ENCODE results near the gene DHX57. TPM values are rescaled to one million over a fixed set of nuclear protein-coding genes. Genes with fewer than 3 reads are reported as not detected.

Gene DHX57
- total RNA-seq, 1 donor from 2014 or later: 38.6 TPM

- TF ChIP-seq CTCF (IDR thresholded peaks at IDR 0.05; ENCODE audit: partially characterized antibody, unreplicated experiment): no peak
- no peaks in the 10 kb centered on the region for H3K9me3 Mint-ChIP-seq (ENCODE audit: unreplicated experiment)
- no peak overlapping the region for H3K4me3 Mint-ChIP-seq (ENCODE audit: unreplicated experiment)
- no peaks in the 10 kb centered on the region for H3K36me3 Mint-ChIP-seq (ENCODE audit: unreplicated experiment)
- no peak for DNase-seq
- no peak overlapping the region for H3K27ac Mint-ChIP-seq (ENCODE audit: unreplicated experiment)
- no peaks in the 10 kb centered on the region for H3K27me3 Mint-ChIP-seq (ENCODE audit: unreplicated experiment)
- H3K4me1 Mint-ChIP-seq (ENCODE audit: low read depth, unreplicated experiment): no peaks in the 10 kb centered on the region
Observed at GRCh38 chr2:38898256-38898655, 22.5 kb upstream of the DHX57 start.

- H3K4me3 Mint-ChIP-seq (ENCODE audit: unreplicated experiment): no peak overlapping the region
- no peaks in the 10 kb centered on the region for H3K36me3 Mint-ChIP-seq (ENCODE audit: unreplicated experiment)
- H3K27ac Mint-ChIP-seq (ENCODE audit: unreplicated experiment): no peak overlapping the region
- no peak for DNase-seq
- no peak for TF ChIP-seq CTCF (IDR thresholded peaks at IDR 0.05; ENCODE audit: partially characterized antibody, unreplicated experiment)
- H3K4me1 Mint-ChIP-seq (ENCODE audit: low read depth, unreplicated experiment): no peaks in the 10 kb centered on the region
- no peaks in the 10 kb centered on the region for H3K9me3 Mint-ChIP-seq (ENCODE audit: unreplicated experiment)
- no peaks in the 10 kb centered on the region for H3K27me3 Mint-ChIP-seq (ENCODE audit: unreplicated experiment)
Observed at GRCh38 chr2:38892819-38893218, 17.1 kb upstream of the DHX57 start.

- TF ChIP-seq CTCF (IDR thresholded peaks at IDR 0.05; ENCODE audit: partially characterized antibody, unreplicated experiment): no peak
- no peaks in the 10 kb centered on the region for H3K9me3 Mint-ChIP-seq (ENCODE audit: unreplicated experiment)
- no peaks in the 10 kb centered on the region for H3K4me1 Mint-ChIP-seq (ENCODE audit: low read depth, unreplicated experiment)
- H3K27ac Mint-ChIP-seq (ENCODE audit: unreplicated experiment): no peak within 1 kb of the TSS
- no peaks in the 10 kb centered on the region for H3K36me3 Mint-ChIP-seq (ENCODE audit: unreplicated experiment)
- no peak for DNase-seq
- H3K4me3 Mint-ChIP-seq (ENCODE audit: unreplicated experiment): no peak within 1 kb of the TSS
- no peaks in the 10 kb centered on the region for H3K27me3 Mint-ChIP-seq (ENCODE audit: unreplicated experiment)
Observed at GRCh38 chr2:38889575-38889974, 13.8 kb upstream of the DHX57 start, which contains the start of gene ARHGEF33. Gene ARHGEF33 (plus strand): TSS chr2:38889875. CDS start chr2:38919448, 29,573 bp downstream.

- Mint-ChIP-seq H3K4me3 (ENCODE audit: unreplicated experiment) (no peak overlapping the region), H3K27ac (ENCODE audit: unreplicated experiment) (no peak overlapping the region), H3K27me3 (ENCODE audit: unreplicated experiment) (no peaks in the 10 kb centered on the region), H3K4me1 (ENCODE audit: low read depth, unreplicated experiment) (no peaks in the 10 kb centered on the region), H3K36me3 (ENCODE audit: unreplicated experiment) (no peaks in the 10 kb centered on the region), H3K9me3 (ENCODE audit: unreplicated experiment) (no peaks in the 10 kb centered on the region)
- no peak for DNase-seq
- TF ChIP-seq CTCF (IDR thresholded peaks at IDR 0.05; ENCODE audit: partially characterized antibody, unreplicated experiment): no peak
Observed at GRCh38 chr2:38889045-38889444, 13.3 kb upstream of the DHX57 start.

- no peak for TF ChIP-seq CTCF (IDR thresholded peaks at IDR 0.05; ENCODE audit: partially characterized antibody, unreplicated experiment)
- H3K36me3 Mint-ChIP-seq (ENCODE audit: unreplicated experiment): no peaks in the 10 kb centered on the region
- no peak overlapping the region for H3K4me3 Mint-ChIP-seq (ENCODE audit: unreplicated experiment)
- no peak overlapping the region for H3K27ac Mint-ChIP-seq (ENCODE audit: unreplicated experiment)
- H3K4me1 Mint-ChIP-seq (ENCODE audit: low read depth, unreplicated experiment): no peaks in the 10 kb centered on the region
- DNase-seq: no peak
- no peaks in the 10 kb centered on the region for H3K27me3 Mint-ChIP-seq (ENCODE audit: unreplicated experiment)
- H3K9me3 Mint-ChIP-seq (ENCODE audit: unreplicated experiment): no peaks in the 10 kb centered on the region
Observed at GRCh38 chr2:38887902-38888554, 12.3 kb upstream of the DHX57 start.
